ENCODE measurements around the gene NR2C2.
"Not testable (repeated sequence)": the region's sequence is repeated elsewhere in the genome, so short reads cannot be mapped to it uniquely, and the experiment has no call there.

The NR2C2 gene
- 59.3 to 100.0 (median 93.9) reads per million in 4 donors for total RNA-seq

- peak; percentile 78 to 89 (median 86) for DNase-seq
Observed at GRCh38 chr3:14947100-14947885, at the start of gene NR2C2. Gene NR2C2 (plus strand): TSS chr3:14947583. CDS start chr3:15003915, 56,332 bp downstream.

GRCh38 chr3:14898929-14899328 lies 48.5 kb upstream of the NR2C2 start:
- DNase-seq: no peak

- no peak for DNase-seq
Observed at GRCh38 chr3:14899993-14900618, 47.3 kb upstream of the NR2C2 start.

GRCh38 chr3:14900881-14901873 lies 46.2 kb upstream of the NR2C2 start:
- no peak for DNase-seq

- no peak for DNase-seq
Observed at GRCh38 chr3:14902719-14903118, 44.7 kb upstream of the NR2C2 start.

- not testable (repeated sequence) for DNase-seq
Observed at GRCh38 chr3:14903501-14903900, 43.9 kb upstream of the NR2C2 start.

GRCh38 chr3:14905055-14905657 lies 42.2 kb upstream of the NR2C2 start:
- DNase-seq: no peak

GRCh38 chr3:14906355-14906971 lies 40.9 kb upstream of the NR2C2 start:
- DNase-seq: no peak

- no peak for DNase-seq
Observed at GRCh38 chr3:14907043-14907966, 40.1 kb upstream of the NR2C2 start.

- no peak for DNase-seq
Observed at GRCh38 chr3:14909250-14909649, 38.1 kb upstream of the NR2C2 start.

- DNase-seq: no peak
Observed at GRCh38 chr3:14911651-14912050, 35.7 kb upstream of the NR2C2 start.

GRCh38 chr3:14913071-14913925 lies 34.1 kb upstream of the NR2C2 start:
- DNase-seq: no peak

- no peak for DNase-seq
Observed at GRCh38 chr3:14913926-14914778, 33.2 kb upstream of the NR2C2 start.

GRCh38 chr3:14914779-14915117 lies 32.6 kb upstream of the NR2C2 start:
- DNase-seq: no peak

- peak in 2 of 5 donors; percentile 12 to 23 for DNase-seq
Observed at GRCh38 chr3:14915636-14916222, 31.7 kb upstream of the NR2C2 start.

GRCh38 chr3:14918356-14918860 lies 29.0 kb upstream of the NR2C2 start:
- DNase-seq: no peak

- DNase-seq: no peak
Observed at GRCh38 chr3:14920536-14920935, 26.8 kb upstream of the NR2C2 start.

- DNase-seq: peak; percentile 62 to 78 (median 69)
Observed at GRCh38 chr3:14921034-14921616, 26.3 kb upstream of the NR2C2 start.
